Measurements from ENCODE around the gene AGAP2.

DNA sequence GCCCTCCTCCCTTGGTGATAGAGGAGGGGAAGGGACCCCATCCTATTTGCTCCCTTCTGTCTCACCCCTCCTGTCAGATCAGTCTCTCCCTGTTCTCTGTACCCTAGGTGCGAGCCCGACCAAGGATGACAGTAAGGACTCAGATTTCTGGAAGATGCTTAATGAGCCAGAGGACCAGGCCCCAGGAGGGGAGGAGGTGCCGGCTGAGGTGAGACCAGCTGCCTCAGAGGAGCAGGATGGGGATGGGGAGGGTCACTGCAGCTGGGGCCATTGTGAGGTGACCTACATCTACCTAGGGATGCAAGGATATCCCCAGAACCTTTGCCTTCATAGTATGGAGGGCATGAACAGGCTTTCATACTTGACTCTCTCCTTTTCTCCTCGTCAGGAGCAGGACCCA is 22.2 kb downstream of the AGAP2 start:
- TF ChIP-seq, protein P1, sequence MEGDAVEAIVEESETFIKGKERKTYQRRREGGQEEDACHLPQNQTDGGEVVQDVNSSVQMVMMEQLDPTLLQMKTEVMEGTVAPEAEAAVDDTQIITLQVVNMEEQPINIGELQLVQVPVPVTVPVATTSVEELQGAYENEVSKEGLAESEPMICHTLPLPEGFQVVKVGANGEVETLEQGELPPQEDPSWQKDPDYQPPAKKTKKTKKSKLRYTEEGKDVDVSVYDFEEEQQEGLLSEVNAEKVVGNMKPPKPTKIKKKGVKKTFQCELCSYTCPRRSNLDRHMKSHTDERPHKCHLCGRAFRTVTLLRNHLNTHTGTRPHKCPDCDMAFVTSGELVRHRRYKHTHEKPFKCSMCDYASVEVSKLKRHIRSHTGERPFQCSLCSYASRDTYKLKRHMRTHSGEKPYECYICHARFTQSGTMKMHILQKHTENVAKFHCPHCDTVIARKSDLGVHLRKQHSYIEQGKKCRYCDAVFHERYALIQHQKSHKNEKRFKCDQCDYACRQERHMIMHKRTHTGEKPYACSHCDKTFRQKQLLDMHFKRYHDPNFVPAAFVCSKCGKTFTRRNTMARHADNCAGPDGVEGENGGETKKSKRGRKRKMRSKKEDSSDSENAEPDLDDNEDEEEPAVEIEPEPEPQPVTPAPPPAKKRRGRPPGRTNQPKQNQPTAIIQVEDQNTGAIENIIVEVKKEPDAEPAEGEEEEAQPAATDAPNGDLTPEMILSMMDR (conservative IDR thresholded peaks at IDR 0.05), result no peak
- TF ChIP-seq ZFX (IDR thresholded peaks at IDR 0.05), result no peak
